Astrocyte (in vitro differentiated cells and primary cell): Measurements from ENCODE around the gene PCGF3.

Experiments used
- EZH2 ChIP-seq: IDR thresholded peaks from 2 replicates; pipeline ENCODE4 v1.6.1; 2012; ENCODE audit warnings: mild to moderate bottlenecking, low read length, inconsistent platforms; ENCODE audit not compliant: insufficient read depth
- TF ChIP-seq, protein P1 (sequence below): IDR thresholded peaks from 2 replicates; pipeline ENCODE4 v1.5.1; 2011; ENCODE audit warnings: low read depth, mild to moderate bottlenecking, inconsistent platforms, low read length, moderate library complexity; ENCODE audit not compliant: insufficient read depth

DNA sequence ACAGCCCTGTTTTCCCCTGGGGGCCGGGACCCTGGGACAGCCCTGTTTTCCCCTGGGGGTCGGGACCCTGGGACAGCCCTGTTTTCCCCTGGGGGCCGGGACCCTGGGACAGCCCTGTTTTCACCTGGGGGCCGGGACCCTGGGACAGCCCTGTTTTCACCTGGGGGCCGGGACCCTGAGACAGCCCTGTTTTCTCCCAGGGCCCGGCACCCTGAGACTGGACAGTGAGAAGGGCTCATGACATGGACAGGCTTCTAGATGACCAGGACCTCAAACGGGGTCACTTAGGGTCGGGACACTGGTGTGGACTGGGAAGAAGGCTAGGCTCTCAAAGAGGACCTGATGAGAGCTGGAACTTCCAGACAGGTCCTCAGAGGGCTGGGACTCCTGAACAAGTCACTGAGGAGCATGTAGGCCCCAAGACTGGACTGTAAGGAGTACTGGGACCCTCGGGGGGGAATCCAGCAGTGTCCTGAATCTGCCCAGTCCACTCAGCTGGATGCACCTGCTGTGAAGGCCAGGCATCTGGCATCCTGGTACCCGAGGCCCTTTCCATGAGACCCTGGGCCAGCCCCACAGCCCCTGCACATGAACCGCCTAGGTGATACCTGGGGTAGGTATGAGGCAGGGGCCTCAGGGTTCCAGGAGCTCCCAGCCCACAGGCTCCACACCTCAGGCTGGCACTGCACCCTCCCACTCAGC lies 2.4 kb downstream of the PCGF3 start:
- TF ChIP-seq, protein P1, sequence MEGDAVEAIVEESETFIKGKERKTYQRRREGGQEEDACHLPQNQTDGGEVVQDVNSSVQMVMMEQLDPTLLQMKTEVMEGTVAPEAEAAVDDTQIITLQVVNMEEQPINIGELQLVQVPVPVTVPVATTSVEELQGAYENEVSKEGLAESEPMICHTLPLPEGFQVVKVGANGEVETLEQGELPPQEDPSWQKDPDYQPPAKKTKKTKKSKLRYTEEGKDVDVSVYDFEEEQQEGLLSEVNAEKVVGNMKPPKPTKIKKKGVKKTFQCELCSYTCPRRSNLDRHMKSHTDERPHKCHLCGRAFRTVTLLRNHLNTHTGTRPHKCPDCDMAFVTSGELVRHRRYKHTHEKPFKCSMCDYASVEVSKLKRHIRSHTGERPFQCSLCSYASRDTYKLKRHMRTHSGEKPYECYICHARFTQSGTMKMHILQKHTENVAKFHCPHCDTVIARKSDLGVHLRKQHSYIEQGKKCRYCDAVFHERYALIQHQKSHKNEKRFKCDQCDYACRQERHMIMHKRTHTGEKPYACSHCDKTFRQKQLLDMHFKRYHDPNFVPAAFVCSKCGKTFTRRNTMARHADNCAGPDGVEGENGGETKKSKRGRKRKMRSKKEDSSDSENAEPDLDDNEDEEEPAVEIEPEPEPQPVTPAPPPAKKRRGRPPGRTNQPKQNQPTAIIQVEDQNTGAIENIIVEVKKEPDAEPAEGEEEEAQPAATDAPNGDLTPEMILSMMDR = no peak
- TF ChIP-seq EZH2 = no peak
